Stimulated activated CD4-positive, alpha-beta T cell treated with anti-CD3 and anti-CD28 coated beads, TNF-alpha, amount 100 ng/mL, for 24 hours (primary cell): Measurements from ENCODE around the gene ZNF747.
"Not testable (repeated sequence)": the region's sequence is repeated elsewhere in the genome, so short reads cannot be mapped to it uniquely, and the experiment has no call there.

Experiments
- DNase-seq, 3 experiments: peaks; one replicate each; pipeline ENCODE4 v3.0.0-alpha.2; 2020; ENCODE audit warnings: low read depth in 3 of 3

ZNF747 gene

DNA sequence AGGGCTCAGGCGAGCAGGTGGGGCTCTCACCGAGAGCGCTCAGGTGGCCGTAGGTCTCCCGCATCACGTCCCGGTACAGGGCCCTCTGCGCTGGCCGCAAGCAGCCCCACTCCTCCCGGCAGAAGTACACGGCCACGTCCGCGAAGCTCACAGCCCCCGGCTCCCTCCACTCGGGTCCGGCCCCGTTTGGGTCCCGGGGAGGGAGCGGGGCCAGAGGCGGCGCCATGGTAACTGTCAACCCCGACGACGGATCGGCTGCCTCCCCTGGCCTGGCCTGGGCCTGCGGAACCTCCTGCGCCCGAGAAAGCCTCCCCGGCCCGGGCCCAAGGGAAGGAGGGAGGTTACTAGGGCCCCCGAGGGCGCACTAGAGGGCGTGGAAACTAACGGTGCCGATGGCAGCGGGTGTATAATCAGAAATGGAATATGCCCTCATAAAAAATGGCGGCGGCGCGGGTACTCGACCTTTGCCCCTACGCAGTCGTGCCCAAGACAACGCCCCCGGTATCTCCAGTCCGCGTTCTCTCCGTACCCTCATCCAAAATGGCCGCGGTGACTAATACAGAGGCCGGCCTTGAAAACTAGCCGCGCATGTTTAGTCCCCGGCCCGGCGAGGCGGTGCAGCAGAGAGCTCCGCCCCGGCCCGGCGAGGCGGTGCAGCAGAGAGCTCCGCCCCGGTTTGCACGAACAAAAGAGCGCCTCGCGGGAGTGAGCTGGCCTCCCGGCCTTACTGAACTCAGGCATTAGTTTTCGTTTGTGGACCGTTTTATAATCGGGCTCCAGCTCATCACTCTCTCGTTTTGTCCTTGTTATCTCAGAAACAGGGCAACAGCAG, 23.5 kb upstream of the ZNF747 start, which contains the start of gene ZNF764:
Gene ZNF764 (minus strand): TSS at position 418 of the 832 bp plus-strand sequence. CDS start 192 bp downstream, at position 226.
- DNase-seq, result peak; percentile 91 to 97 (median 95)

DNA sequence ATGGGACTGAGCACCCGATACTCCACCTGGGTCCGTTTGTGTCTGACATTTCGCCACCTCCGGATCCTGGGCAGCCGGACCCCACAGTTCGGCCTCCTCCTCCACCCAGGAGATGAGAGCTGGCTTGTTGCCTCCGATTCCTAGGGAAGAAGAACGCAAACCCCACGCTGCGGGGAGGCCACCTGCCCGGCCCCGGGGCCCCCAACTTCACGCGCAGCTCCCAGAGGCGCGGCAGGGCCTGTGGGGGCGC, 23.0 kb upstream of the ZNF747 start:
- no peak for DNase-seq

- DNase-seq, result no peak
Observed at GRCh38 chr16:30556125-30556473, 21.4 kb upstream of the ZNF747 start.

GRCh38 chr16:30555315-30556124, 20.9 kb upstream of the ZNF747 start:
- no peak for DNase-seq

DNA sequence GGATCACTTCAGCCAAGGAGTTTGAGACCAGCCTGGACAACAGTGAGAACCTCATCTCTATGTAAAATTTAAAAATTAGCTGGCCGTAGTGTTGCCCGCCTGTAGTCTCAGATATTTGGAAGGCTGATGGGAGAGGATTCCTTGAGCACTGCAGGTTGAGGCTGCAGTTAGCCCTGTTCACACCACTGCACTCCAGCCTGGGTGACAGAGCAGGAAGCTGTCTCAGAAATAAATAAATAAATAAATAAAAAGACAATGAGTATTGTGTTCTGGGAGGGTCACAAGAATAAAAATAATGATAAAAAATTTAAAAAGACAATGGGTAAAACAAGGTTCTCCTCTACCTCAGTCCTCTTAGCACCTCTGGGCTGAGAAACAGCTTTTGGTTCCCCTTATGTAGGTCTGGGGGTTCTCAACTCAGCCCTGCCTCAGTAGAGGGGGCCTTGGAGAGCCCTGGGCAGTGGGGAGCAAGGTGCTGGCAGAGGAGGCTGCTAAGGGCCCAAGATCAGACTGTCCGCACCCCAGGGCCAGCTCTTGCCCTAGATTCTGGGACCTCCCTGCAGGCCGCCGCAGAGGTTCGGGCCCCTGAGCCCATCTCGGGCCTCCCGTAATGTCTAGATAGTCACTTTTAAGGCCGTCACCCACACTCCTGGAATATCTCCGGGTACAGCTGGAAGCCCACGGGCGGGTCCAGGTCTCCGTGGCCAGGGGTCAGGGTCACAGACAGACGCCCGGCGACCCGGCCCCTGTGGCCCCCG, 20.1 kb upstream of the ZNF747 start:
- DNase-seq, result no peak

DNA sequence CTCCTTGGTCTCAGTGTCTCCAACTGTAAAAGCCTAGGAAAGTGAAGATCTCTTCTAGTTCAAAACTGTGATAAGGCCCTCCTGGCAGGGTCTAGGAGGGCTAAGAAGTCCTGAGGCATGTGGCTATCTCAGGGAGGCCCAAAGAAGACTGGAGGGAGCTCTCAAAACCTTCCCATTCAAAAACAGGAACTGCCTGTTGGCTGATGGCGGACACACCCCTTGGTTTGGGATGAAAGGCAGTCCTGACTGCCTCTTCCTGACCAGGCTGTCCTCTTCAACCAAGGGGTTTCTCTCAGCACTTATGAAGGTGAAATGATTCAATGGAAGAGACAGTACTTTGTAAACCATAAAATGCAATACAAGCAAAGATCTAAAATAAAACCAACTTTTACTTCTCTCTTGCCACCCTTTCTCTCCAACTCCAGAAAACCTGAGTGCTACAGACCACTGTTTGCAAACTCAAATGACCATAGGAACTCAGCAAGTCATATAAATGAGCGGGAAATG, 18.8 kb upstream of the ZNF747 start:
- DNase-seq, result no peak

GRCh38 chr16:30552956-30553355, 18.3 kb upstream of the ZNF747 start:
- DNase-seq, result no peak

- peak in 1 of 3 experiments; percentile 64 for DNase-seq
Observed at GRCh38 chr16:30551781-30552180, 17.1 kb upstream of the ZNF747 start.

DNA sequence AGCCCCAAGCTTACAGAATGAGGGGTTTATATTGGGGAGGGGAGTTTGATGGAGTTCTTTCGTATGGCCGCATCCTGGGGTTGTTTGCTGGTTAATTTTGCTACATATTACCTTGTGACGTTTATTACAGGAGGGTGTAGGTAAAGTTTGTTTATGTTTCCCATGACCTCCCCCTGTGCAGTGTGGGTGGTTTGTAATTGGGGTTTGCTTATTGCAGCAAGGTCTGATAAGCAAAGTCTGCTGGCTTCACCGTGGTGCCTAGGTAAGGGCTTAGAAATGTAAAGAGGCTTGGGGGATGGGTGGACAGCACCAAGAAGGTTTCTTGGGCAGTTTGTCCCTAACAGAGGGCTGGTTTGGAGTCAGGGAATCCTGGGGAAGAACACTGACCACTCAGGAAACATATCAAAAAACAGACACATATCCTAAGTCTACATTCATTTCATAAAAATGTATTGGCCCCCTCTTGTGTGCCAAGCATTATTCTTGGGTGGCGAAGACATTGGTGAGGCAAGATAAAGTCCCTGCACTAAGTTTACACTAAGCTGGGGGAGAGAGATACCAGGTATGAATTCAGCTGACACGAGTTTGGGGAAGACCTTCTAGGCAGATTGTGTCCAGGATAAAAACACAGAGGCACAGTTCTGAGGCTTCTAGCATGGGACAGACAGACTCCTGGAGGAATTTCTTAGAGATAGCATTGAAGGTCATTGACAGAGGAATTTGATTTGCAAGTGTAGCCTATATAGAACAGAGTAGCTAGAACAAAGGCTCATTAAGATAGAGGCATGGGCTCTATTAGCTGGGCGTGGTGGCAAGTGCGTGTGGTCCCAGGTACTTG, 14.0 kb upstream of the ZNF747 start:
- DNase-seq, result no peak

- DNase-seq, result no peak
Observed at GRCh38 chr16:30546115-30546514, 11.5 kb upstream of the ZNF747 start.

GRCh38 chr16:30543067-30543466, 8.4 kb upstream of the ZNF747 start:
- DNase-seq, result no peak

DNA sequence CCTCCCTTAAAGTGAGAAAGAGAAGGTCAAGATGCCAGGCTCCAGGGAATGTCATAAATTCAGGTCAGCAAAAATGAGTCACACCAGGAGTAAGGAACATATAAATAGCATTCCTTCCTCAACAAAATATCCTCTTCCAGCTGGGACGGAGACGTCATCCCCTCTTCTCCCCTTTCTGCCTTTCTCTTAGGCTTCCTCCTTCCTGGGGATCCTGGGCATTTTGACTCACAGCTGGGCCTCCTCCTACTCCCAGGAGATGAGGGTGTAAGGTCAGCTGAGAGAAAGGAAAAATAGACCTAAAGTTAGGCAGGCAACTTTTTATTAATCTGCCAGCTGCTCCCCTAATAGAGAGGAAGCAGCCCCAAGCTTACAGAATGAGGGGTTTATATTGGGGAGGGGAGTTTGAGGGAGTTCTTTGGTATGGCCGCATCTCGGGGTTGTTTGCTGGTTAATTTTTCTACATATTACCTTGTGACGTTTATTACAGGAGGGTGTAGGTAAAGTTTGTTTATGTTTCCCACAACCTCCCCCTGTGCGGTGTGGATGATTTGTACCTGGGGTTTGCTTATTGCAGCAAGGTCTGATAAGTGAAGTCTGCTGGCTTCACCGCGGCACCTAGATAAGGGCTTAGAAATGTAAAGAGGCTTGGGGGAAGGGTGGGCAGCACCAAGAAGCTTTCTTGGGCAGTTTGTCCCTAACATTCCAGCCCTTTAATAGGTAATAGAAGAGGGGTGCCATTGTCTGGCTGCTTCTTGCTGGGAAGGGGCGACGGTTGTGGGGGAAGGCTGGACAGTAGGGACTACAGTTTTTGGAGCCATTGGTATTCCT, 7.1 kb upstream of the ZNF747 start:
- no peak for DNase-seq

- DNase-seq, result not testable (repeated sequence)
Observed at GRCh38 chr16:30540916-30541464, 6.3 kb upstream of the ZNF747 start.

DNA sequence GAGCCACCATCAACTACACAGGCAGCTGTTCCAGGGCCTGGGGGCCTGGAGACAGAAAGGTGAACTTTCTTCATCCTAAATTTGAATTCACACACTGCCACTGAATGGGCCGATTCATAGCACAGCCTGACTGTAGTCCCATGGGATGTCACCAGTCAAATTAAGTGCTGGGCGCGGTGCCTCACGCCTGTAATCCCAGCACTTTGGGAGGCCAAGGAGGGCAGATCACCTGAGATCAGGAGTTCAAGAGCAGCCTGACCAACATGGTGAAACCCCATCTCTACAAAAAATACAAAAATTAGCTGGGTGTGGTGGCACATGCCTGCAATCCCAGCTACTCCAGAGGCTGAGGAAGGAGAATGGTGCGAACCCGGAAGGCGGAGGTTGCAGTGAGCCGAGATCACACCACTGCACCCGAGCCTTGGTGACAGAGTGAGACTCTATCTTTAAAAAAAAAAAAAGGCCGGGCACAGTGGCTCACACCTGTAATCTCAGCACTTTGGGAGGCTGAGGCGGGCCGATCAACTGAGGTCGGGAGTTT, 5.4 kb upstream of the ZNF747 start:
- DNase-seq, result not testable (repeated sequence)

DNA sequence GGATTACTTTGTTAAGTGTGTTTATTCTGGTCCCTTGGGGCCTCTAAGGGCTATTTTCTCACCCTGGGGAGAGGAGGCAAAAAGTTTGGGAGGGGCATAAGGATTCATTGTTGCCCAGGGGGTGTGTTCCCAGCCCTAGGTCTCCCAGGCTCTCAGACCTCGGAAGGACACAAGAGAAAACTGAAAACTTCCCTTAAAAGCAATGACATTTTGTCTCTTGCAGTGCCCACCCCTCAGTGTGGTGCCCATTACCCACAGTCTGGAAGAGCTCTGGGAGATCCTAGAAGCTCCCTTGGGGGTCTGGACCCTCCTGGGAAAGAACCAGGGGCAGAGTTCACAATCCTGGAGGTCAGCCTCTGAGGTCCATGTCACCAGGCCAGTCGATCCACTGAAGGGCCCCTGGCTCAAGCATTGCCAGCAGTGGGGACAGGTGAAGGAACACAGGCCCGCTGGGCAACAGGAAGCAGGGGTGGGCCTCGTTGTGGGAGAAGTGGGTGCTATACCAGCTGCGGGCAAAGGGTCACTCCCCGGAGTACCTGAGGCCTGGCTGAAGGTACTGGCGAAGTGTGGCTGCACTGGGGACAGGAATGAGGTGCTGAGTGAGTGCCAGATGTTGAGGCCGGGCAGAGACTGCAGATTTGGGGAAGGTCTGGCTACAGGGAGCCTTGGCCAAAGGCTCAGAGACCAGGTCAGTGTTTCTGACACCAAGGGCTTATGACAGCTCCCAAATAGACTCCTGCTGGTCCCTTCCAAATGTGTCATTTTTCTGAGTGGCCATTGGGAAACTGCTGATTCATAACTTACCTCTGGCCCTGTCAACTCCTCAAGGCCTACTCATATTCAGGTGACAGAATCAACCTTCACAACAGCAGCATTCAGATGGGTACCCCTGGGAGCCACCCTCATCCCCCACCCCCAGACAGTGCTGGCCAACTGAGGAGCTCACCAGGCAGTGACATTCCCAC, 4.6 kb upstream of the ZNF747 start:
- DNase-seq, result no peak

- not testable (repeated sequence) for DNase-seq
Observed at GRCh38 chr16:30536391-30537024, 1.9 kb upstream of the ZNF747 start.

DNA sequence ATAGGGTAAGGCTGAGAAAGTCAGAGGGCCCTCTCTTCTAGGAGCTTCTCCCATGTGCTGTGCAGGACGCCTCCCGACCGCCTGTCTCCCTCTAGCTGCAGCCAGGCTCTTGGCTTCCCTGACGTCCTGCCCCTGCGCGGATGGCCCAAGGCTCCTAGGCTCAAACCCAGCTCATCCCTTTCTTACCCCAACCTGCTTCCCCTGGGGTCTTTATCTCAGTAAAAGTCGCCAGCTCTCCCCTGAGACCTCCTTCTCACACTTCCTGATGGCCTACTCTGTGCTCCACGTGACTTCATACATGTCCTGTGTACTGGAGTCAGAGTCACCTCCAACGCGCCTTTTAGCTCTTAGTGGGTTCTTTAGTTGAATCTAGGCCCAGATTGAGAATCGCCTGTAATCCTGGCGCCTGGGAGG, 1.1 kb upstream of the ZNF747 start:
- DNase-seq, result peak in 1 of 3 experiments; percentile 69
